ENCODE measurements around the gene PIGH. TPM values are rescaled to one million over a fixed set of nuclear protein-coding genes. Genes with fewer than 3 reads are reported as not detected.

The PIGH gene
- total RNA-seq, 1 experiment from 2014 or later, result 13.0 TPM

DNA sequence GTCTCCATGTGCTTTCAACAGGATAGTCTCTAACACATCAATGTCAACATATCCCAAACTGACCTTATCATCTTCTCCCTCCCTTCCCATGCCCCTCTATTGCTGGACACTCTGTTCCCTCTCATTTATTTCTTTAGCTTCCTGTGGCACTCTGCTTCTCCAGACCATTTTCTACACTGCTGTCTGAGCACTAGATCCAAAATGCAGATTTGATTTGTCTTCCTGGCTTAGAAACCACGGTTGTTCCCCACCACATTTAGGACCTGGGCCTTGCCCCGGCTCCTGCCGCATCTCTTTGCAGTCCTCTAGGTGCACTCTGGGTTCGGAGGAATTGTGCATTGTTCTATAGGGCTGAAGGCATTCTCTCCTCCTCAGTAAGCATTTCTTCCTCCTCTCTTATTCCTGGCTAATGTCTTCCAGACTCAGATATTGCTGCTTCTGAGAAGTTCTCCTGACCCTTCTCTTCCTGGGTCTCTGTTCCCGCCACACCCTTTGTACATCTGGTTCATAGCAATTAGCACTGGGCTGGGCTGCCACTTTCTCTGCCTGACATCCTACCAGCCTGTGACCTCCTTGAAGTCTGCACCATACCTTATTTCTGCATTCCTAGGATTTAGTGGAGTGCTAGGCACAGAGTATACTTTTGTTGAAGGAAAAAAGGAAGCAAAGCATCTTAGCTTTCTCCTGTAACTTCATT is 33.5 kb upstream of the PIGH start:
- H3K27me3 ChIP-seq (ENCODE audit: insufficient read depth, low read depth), result no peaks in the 10 kb centered on the region
- peaks cover 10% of the 10 kb centered on the region; the same call in 1 of the 2 replicates for H3F3A ChIP-seq (ENCODE audit: insufficient read depth, low read depth)
- CTCF ChIA-PET, result no interaction called here
- POLR2A ChIA-PET (ENCODE audit: unreplicated experiment), result no interaction called here
- H3K4me1 ChIP-seq (replicated peaks; ENCODE audit: insufficient read depth), result peaks cover 13% of the 10 kb centered on the region
- H3K4me2 ChIP-seq, result no peak overlapping the region
- no peaks in the 10 kb centered on the region for H3K79me2 ChIP-seq (ENCODE audit: low read depth)
- no TSS peak for BruUV-seq (replicated peaks)
- no peak overlapping the region for H3K27ac ChIP-seq
- intact Hi-C loops (cut with micrococcal nuclease; ENCODE audit: unreplicated experiment), result no loop called here
- DNase-seq, result no peak
- H3K9me2 ChIP-seq (ENCODE audit: insufficient read depth), result no peaks in the 10 kb centered on the region
- no peaks in the 10 kb centered on the region for H3K9me3 ChIP-seq (ENCODE audit: insufficient read depth, low read depth)
- H3K4me3 ChIP-seq, result no peak overlapping the region
- H2AFZ ChIP-seq, result no peak overlapping the region
- H3K36me3 ChIP-seq (ENCODE audit: low read depth), result no peaks in the 10 kb centered on the region
- TF ChIP-seq EZH2 (IDR thresholded peaks at IDR 0.05; ENCODE audit: low read depth), result no peak
- TF ChIP-seq, protein P1, sequence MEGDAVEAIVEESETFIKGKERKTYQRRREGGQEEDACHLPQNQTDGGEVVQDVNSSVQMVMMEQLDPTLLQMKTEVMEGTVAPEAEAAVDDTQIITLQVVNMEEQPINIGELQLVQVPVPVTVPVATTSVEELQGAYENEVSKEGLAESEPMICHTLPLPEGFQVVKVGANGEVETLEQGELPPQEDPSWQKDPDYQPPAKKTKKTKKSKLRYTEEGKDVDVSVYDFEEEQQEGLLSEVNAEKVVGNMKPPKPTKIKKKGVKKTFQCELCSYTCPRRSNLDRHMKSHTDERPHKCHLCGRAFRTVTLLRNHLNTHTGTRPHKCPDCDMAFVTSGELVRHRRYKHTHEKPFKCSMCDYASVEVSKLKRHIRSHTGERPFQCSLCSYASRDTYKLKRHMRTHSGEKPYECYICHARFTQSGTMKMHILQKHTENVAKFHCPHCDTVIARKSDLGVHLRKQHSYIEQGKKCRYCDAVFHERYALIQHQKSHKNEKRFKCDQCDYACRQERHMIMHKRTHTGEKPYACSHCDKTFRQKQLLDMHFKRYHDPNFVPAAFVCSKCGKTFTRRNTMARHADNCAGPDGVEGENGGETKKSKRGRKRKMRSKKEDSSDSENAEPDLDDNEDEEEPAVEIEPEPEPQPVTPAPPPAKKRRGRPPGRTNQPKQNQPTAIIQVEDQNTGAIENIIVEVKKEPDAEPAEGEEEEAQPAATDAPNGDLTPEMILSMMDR (conservative IDR thresholded peaks at IDR 0.05), result no peak
- H4K20me1 ChIP-seq (ENCODE audit: insufficient read depth), result no peaks in the 10 kb centered on the region

DNA sequence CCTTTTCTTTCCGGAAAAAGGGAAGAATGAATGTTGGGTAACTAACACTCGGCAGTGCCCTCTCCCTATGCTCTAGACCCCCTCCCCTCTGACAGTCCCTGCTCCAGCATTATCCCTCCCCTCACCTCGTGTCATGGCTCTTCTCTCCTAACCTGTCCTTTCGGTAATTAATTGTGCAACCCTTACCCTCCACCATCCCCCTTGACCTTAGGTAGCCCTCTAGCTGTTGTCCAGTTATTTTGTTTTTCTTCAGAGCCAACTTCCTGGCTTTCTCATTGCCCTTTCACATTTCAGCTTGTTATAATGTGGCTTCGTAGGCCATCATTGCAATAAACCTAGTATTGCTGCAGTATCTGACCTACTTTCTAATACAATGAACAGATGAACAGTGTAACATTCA is 30.9 kb upstream of the PIGH start:
- ChIA-PET CTCF (interaction anchor here (0.7 kb wide), 1 partner anchor 140 kb away, joined by 4 read pairs; no protein-coding TSS in a partner anchor), POLR2A (ENCODE audit: unreplicated experiment) (no interaction called here)
- no peak for TF ChIP-seq EZH2 (IDR thresholded peaks at IDR 0.05; ENCODE audit: low read depth)
- TF ChIP-seq, protein P1 (conservative IDR thresholded peaks at IDR 0.05), result no peak
- DNase-seq, result no peak
- peaks cover 2% of the 10 kb centered on the region for H3K4me1 ChIP-seq (replicated peaks; ENCODE audit: insufficient read depth)
- no peaks in the 10 kb centered on the region for H3K9me2 ChIP-seq (ENCODE audit: insufficient read depth)
- H3K9me3 ChIP-seq (ENCODE audit: insufficient read depth, low read depth), result no peaks in the 10 kb centered on the region
- peaks cover 2% of the 10 kb centered on the region; the same call in 1 of the 2 replicates for H3F3A ChIP-seq (ENCODE audit: insufficient read depth, low read depth)
- no peak overlapping the region for H3K4me3 ChIP-seq
- BruUV-seq (replicated peaks), result no TSS peak
- no peaks in the 10 kb centered on the region; the same call in 1 of the 2 replicates for H4K20me1 ChIP-seq (ENCODE audit: insufficient read depth)
- no peak overlapping the region for H3K4me2 ChIP-seq
- H3K27me3 ChIP-seq (ENCODE audit: insufficient read depth, low read depth), result no peaks in the 10 kb centered on the region
- no peaks in the 10 kb centered on the region for H3K79me2 ChIP-seq (ENCODE audit: low read depth)
- H3K27ac ChIP-seq, result no peak overlapping the region
- intact Hi-C loops (cut with micrococcal nuclease; ENCODE audit: unreplicated experiment), result no loop called here
- no peak overlapping the region for H2AFZ ChIP-seq
- H3K36me3 ChIP-seq (ENCODE audit: low read depth), result no peaks in the 10 kb centered on the region

DNA sequence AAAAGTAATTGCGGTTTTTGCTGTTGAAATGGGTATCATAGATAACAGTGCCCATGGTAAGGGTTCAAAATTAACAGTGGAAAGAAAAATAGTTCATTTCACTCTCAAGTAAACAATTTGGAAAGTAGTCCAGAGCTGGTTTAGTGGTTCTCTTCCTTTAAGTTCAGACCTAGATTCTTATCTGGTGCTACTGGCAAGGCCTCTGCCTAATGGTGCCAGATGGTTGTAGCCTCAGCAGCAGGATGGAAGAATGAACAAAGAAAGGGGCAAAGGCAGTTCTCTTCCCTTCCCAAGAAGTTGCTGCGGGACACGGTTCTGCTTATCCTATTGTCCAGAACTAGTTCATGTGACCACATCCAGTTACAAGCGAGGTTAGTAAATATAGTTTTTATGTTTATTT is 30.1 kb upstream of the PIGH start:
- H3F3A ChIP-seq (ENCODE audit: insufficient read depth, low read depth), result no peaks in the 10 kb centered on the region
- no peaks in the 10 kb centered on the region for H3K9me3 ChIP-seq (ENCODE audit: insufficient read depth, low read depth)
- POLR2A ChIA-PET (ENCODE audit: unreplicated experiment), result no interaction called here
- no peaks in the 10 kb centered on the region; the same call in 1 of the 2 replicates for H4K20me1 ChIP-seq (ENCODE audit: insufficient read depth)
- no peak for DNase-seq
- H3K36me3 ChIP-seq (ENCODE audit: low read depth), result no peaks in the 10 kb centered on the region
- no peak overlapping the region for H3K27ac ChIP-seq
- H3K4me2 ChIP-seq, result no peak overlapping the region
- H3K4me1 ChIP-seq (replicated peaks; ENCODE audit: insufficient read depth), result no peaks in the 10 kb centered on the region
- no TSS peak for BruUV-seq (replicated peaks)
- no peaks in the 10 kb centered on the region for H3K9me2 ChIP-seq (ENCODE audit: insufficient read depth)
- no peaks in the 10 kb centered on the region for H3K27me3 ChIP-seq (ENCODE audit: insufficient read depth, low read depth)
- no peak overlapping the region for H3K4me3 ChIP-seq
- intact Hi-C loops (cut with micrococcal nuclease; ENCODE audit: unreplicated experiment), result no loop called here
- no peaks in the 10 kb centered on the region for H3K79me2 ChIP-seq (ENCODE audit: low read depth)
- TF ChIP-seq EZH2 (IDR thresholded peaks at IDR 0.05; ENCODE audit: low read depth), result no peak
- TF ChIP-seq, protein P1 (conservative IDR thresholded peaks at IDR 0.05), result no peak
- no peak overlapping the region for H2AFZ ChIP-seq
- CTCF ChIA-PET, result no interaction called here
